Effector memory CD8-positive, alpha-beta T cell (primary cell): Measurements from ENCODE around the gene SDK1.

Experiments used
- ATAC-seq: fragments of 150-1000 bp; cut with Tn5 transposase; replicated peaks from 2 replicates; pipeline ENCODE4 v1.10.0; 2021; ENCODE audit warnings: mild to moderate bottlenecking, moderate library complexity
- DNase-seq, 3 experiments: peaks; one replicate each; pipeline ENCODE4 v3.0.0; 2021
- H3K27ac Mint-ChIP-seq, 2 donors: one replicate each; pipeline ENCODE4 v1.8.0; 2022; ENCODE audit warnings: mild to moderate bottlenecking in 2 of 2, mixed read lengths in 2 of 2, moderate library complexity in 2 of 2
- H3K27me3 Mint-ChIP-seq, 2 donors: one replicate each; pipeline ENCODE4 v1.8.0; 2022; ENCODE audit warnings: mixed read lengths in 2 of 2
- H3K36me3 Mint-ChIP-seq: one replicate; pipeline ENCODE4 v1.8.0; 2022; ENCODE audit warnings: mild to moderate bottlenecking, moderate library complexity, mixed read lengths; ENCODE audit not compliant: insufficient read depth
- H3K4me1 Mint-ChIP-seq, 2 donors: one replicate each; pipeline ENCODE4 v1.8.0; 2022; ENCODE audit warnings: low read depth in 2 of 2, mixed read lengths in 2 of 2
- H3K4me3 Mint-ChIP-seq, 2 donors: one replicate each; pipeline ENCODE4 v1.8.0; 2022; ENCODE audit warnings: mild to moderate bottlenecking in 2 of 2, mixed read lengths in 2 of 2, moderate library complexity in 2 of 2
- H3K9me3 Mint-ChIP-seq, 2 donors: one replicate each; pipeline ENCODE4 v1.8.0; 2022; ENCODE audit warnings: mixed read lengths in 2 of 2

The SDK1 gene

GRCh38 chr7:3981281-3981680 lies 680.2 kb downstream of the SDK1 start:
- DNase-seq (no peak), ATAC-seq (no peak)
- H3K36me3 Mint-ChIP-seq, result peaks cover 3% of the 10 kb centered on the region
- H3K4me1 Mint-ChIP-seq, result no peaks in the 10 kb centered on the region
- H3K27me3 Mint-ChIP-seq, result no peaks in the 10 kb centered on the region
- H3K9me3 Mint-ChIP-seq, result no peaks in the 10 kb centered on the region
- H3K27ac Mint-ChIP-seq, result no peak overlapping the region
- no peak overlapping the region for H3K4me3 Mint-ChIP-seq

- DNase-seq, result no peak
- no peak for ATAC-seq
- Mint-ChIP-seq H3K27me3 (peaks cover 0 to 17% of the 10 kb centered on the region in 2 donors), H3K4me3 (no peak overlapping the region), H3K4me1 (peaks cover 0 to 2% of the 10 kb centered on the region in 2 donors), H3K9me3 (no peaks in the 10 kb centered on the region), H3K27ac (no peak overlapping the region), H3K36me3 (peaks cover under 1% of the 10 kb centered on the region)
These were observed 683.4 kb downstream of the SDK1 start for GRCh38 chr7:3984456-3984855.

- H3K9me3 Mint-ChIP-seq, result no peaks in the 10 kb centered on the region
- no peak overlapping the region for H3K4me3 Mint-ChIP-seq
- DNase-seq (no peak), ATAC-seq (no peak)
- no peak overlapping the region for H3K27ac Mint-ChIP-seq
- H3K4me1 Mint-ChIP-seq, result peaks cover 0 to 2% of the 10 kb centered on the region in 2 donors
- H3K36me3 Mint-ChIP-seq, result peaks cover under 1% of the 10 kb centered on the region
- peaks cover 4 to 22% of the 10 kb centered on the region in 2 donors for H3K27me3 Mint-ChIP-seq
These were observed 685.9 kb downstream of the SDK1 start for GRCh38 chr7:3986927-3987326.

GRCh38 chr7:3987426-3987927 lies 686.4 kb downstream of the SDK1 start:
- no peaks in the 10 kb centered on the region for H3K9me3 Mint-ChIP-seq
- H3K4me3 Mint-ChIP-seq, result no peak overlapping the region
- ATAC-seq (no peak), DNase-seq (no peak)
- H3K27me3 Mint-ChIP-seq, result peaks cover 4 to 22% of the 10 kb centered on the region in 2 donors
- H3K36me3 Mint-ChIP-seq, result peaks cover 4% of the 10 kb centered on the region
- H3K4me1 Mint-ChIP-seq, result peaks cover 0 to 2% of the 10 kb centered on the region in 2 donors
- H3K27ac Mint-ChIP-seq, result no peak overlapping the region

GRCh38 chr7:3989723-3990122 lies 688.7 kb downstream of the SDK1 start:
- Mint-ChIP-seq H3K36me3 (peaks cover 4% of the 10 kb centered on the region), H3K27me3 (peaks cover 8 to 25% of the 10 kb centered on the region in 2 donors), H3K27ac (no peak overlapping the region), H3K9me3 (no peaks in the 10 kb centered on the region), H3K4me3 (no peak overlapping the region), H3K4me1 (peaks cover 0 to 2% of the 10 kb centered on the region in 2 donors)
- DNase-seq (no peak), ATAC-seq (no peak)

GRCh38 chr7:3991731-3992231 lies 690.7 kb downstream of the SDK1 start:
- Mint-ChIP-seq H3K36me3 (peaks cover 4% of the 10 kb centered on the region), H3K9me3 (no peaks in the 10 kb centered on the region), H3K4me1 (peaks cover 0 to 2% of the 10 kb centered on the region in 2 donors), H3K27ac (no peak overlapping the region), H3K27me3 (peaks cover 24 to 35% of the 10 kb centered on the region in 2 donors), H3K4me3 (no peak overlapping the region)
- ATAC-seq (no peak), DNase-seq (no peak)

GRCh38 chr7:3992841-3993240 lies 691.8 kb downstream of the SDK1 start:
- no peak overlapping the region for H3K4me3 Mint-ChIP-seq
- no peaks in the 10 kb centered on the region for H3K4me1 Mint-ChIP-seq
- H3K9me3 Mint-ChIP-seq, result no peaks in the 10 kb centered on the region
- no peak for ATAC-seq
- peaks cover 27 to 34% of the 10 kb centered on the region in 2 donors for H3K27me3 Mint-ChIP-seq
- DNase-seq, result no peak
- no peak overlapping the region for H3K27ac Mint-ChIP-seq
- H3K36me3 Mint-ChIP-seq, result peaks cover 4% of the 10 kb centered on the region

- no peaks in the 10 kb centered on the region for H3K4me1 Mint-ChIP-seq
- no peak for DNase-seq
- peaks cover 28 to 36% of the 10 kb centered on the region in 2 donors for H3K27me3 Mint-ChIP-seq
- peaks cover 4% of the 10 kb centered on the region for H3K36me3 Mint-ChIP-seq
- no peak for ATAC-seq
- no peak overlapping the region for H3K27ac Mint-ChIP-seq
- H3K4me3 Mint-ChIP-seq, result no peak overlapping the region
- H3K9me3 Mint-ChIP-seq, result no peaks in the 10 kb centered on the region
These were observed 693.7 kb downstream of the SDK1 start for GRCh38 chr7:3994764-3995163.

- Mint-ChIP-seq H3K27ac (no peak overlapping the region), H3K27me3 (peaks cover 26 to 37% of the 10 kb centered on the region in 2 donors), H3K9me3 (no peaks in the 10 kb centered on the region), H3K4me3 (no peak overlapping the region), H3K36me3 (peaks cover 4% of the 10 kb centered on the region), H3K4me1 (no peaks in the 10 kb centered on the region)
- ATAC-seq (no peak), DNase-seq (no peak)
These were observed 694.1 kb downstream of the SDK1 start for GRCh38 chr7:3995187-3995586.

- no peaks in the 10 kb centered on the region for H3K4me1 Mint-ChIP-seq
- peaks cover 45 to 47% of the 10 kb centered on the region in 2 donors for H3K27me3 Mint-ChIP-seq
- DNase-seq (no peak), ATAC-seq (no peak)
- H3K4me3 Mint-ChIP-seq, result no peak overlapping the region
- H3K27ac Mint-ChIP-seq, result no peak overlapping the region
- H3K9me3 Mint-ChIP-seq, result no peaks in the 10 kb centered on the region
- no peaks in the 10 kb centered on the region for H3K36me3 Mint-ChIP-seq
These were observed 697.0 kb downstream of the SDK1 start for GRCh38 chr7:3998060-3998459.

GRCh38 chr7:4000139-4000538 lies 699.1 kb downstream of the SDK1 start:
- Mint-ChIP-seq H3K27me3 (peaks cover 43 to 48% of the 10 kb centered on the region in 2 donors), H3K27ac (no peak overlapping the region), H3K4me1 (no peaks in the 10 kb centered on the region), H3K4me3 (no peak overlapping the region), H3K36me3 (no peaks in the 10 kb centered on the region), H3K9me3 (no peaks in the 10 kb centered on the region)
- DNase-seq (no peak), ATAC-seq (no peak)

- ATAC-seq (no peak), DNase-seq (no peak)
- no peaks in the 10 kb centered on the region for H3K36me3 Mint-ChIP-seq
- H3K4me3 Mint-ChIP-seq, result no peak overlapping the region
- no peaks in the 10 kb centered on the region for H3K4me1 Mint-ChIP-seq
- H3K9me3 Mint-ChIP-seq, result no peaks in the 10 kb centered on the region
- H3K27me3 Mint-ChIP-seq, result peaks cover 36 to 41% of the 10 kb centered on the region in 2 donors
- H3K27ac Mint-ChIP-seq, result no peak overlapping the region
These were observed 699.9 kb downstream of the SDK1 start for GRCh38 chr7:4000934-4001333.

- Mint-ChIP-seq H3K27ac (no peak overlapping the region), H3K4me1 (no peaks in the 10 kb centered on the region), H3K4me3 (no peak overlapping the region), H3K36me3 (no peaks in the 10 kb centered on the region), H3K9me3 (no peaks in the 10 kb centered on the region), H3K27me3 (peaks cover 33 to 44% of the 10 kb centered on the region in 2 donors)
- DNase-seq, result no peak
- no peak for ATAC-seq
These were observed 700.7 kb downstream of the SDK1 start for GRCh38 chr7:4001742-4002141.

GRCh38 chr7:4003503-4003902 lies 702.5 kb downstream of the SDK1 start:
- Mint-ChIP-seq H3K4me3 (no peak overlapping the region), H3K36me3 (no peaks in the 10 kb centered on the region), H3K27me3 (peaks cover 41 to 60% of the 10 kb centered on the region in 2 donors), H3K27ac (peak overlapping the region in 1 of 2 donors; percentile 8), H3K4me1 (no peaks in the 10 kb centered on the region), H3K9me3 (no peaks in the 10 kb centered on the region)
- ATAC-seq, result no peak
- no peak for DNase-seq
